H9 (cell line): ENCODE results near the gene CYP1B1. TPM values are rescaled to one million over a fixed set of nuclear protein-coding genes. Genes with fewer than 3 reads are reported as not detected.

Experiments used
- DNase-seq: peaks from one replicate; pipeline ENCODE4 v3.0.0-alpha.2; 2017
- H2AFZ ChIP-seq: one replicate; pipeline ENCODE4 v1.6.1; 2013; ENCODE audit warnings: mild to moderate bottlenecking, low read length, control low read depth, moderate library complexity
- H2AK5ac ChIP-seq: 2 replicates; pipeline ENCODE4 v1.6.1; 2013; ENCODE audit warnings: low read length, control low read depth, mixed read lengths; ENCODE audit not compliant: insufficient read length
- H2BK120ac ChIP-seq: one replicate; pipeline ENCODE4 v1.6.1; 2013; ENCODE audit warnings: low read depth, mild to moderate bottlenecking, low read length, control low read depth, inconsistent platforms; ENCODE audit not compliant: poor library complexity, severe bottlenecking
- H2BK12ac ChIP-seq: 2 replicates; pipeline ENCODE4 v1.6.1; 2013; ENCODE audit warnings: low read length, control low read depth, mixed read lengths, low read depth; ENCODE audit not compliant: insufficient read length
- H2BK15ac ChIP-seq: 2 replicates; pipeline ENCODE4 v1.6.1; 2013; ENCODE audit warnings: low read depth, low read length, control low read depth
- H2BK20ac ChIP-seq: one replicate; pipeline ENCODE4 v1.6.1; 2013; ENCODE audit warnings: low read depth, mild to moderate bottlenecking, low read length, control low read depth, inconsistent platforms; ENCODE audit not compliant: poor library complexity, severe bottlenecking
- H2BK5ac ChIP-seq: 2 replicates; pipeline ENCODE4 v1.6.1; 2013; ENCODE audit warnings: low read length, control low read depth, mixed read lengths; ENCODE audit not compliant: insufficient read length
- H3K14ac ChIP-seq: 2 replicates; pipeline ENCODE4 v1.6.1; 2013; ENCODE audit warnings: low read length, control low read depth; ENCODE audit not compliant: insufficient read depth
- H3K18ac ChIP-seq: 2 replicates; pipeline ENCODE4 v1.6.1; 2013; ENCODE audit warnings: low read depth, mild to moderate bottlenecking, mixed read lengths, low read length, control low read depth; ENCODE audit not compliant: insufficient read length
- H3K23ac ChIP-seq: 2 replicates; pipeline ENCODE4 v1.6.1; 2013; ENCODE audit warnings: low read length, control low read depth, mixed read lengths, low read depth; ENCODE audit not compliant: insufficient read length
- H3K23me2 ChIP-seq: 2 replicates; pipeline ENCODE4 v1.6.1; 2013; ENCODE audit warnings: low read depth, mild to moderate bottlenecking, mixed read lengths, low read length, control low read depth; ENCODE audit not compliant: insufficient read length, poor library complexity, severe bottlenecking
- H3K27ac ChIP-seq: 2 replicates; pipeline ENCODE4 v1.5.1; 2013; ENCODE audit warnings: low read length, control low read depth, mixed read lengths, low read depth; ENCODE audit not compliant: insufficient read length
- H3K27me3 ChIP-seq: 2 replicates; pipeline ENCODE4 v1.6.1; 2013; ENCODE audit warnings: low read length, control low read depth, inconsistent platforms; ENCODE audit not compliant: insufficient read depth
- H3K4ac ChIP-seq: 2 replicates; pipeline ENCODE4 v1.6.1; 2013; ENCODE audit warnings: low read depth, mild to moderate bottlenecking, control low read depth, inconsistent platforms, low read length, moderate library complexity
- H3K4me1 ChIP-seq: 2 replicates; pipeline ENCODE4 v1.6.1; 2013; ENCODE audit warnings: low read length, control low read depth, inconsistent platforms; ENCODE audit not compliant: insufficient read depth
- H3K4me2 ChIP-seq: 2 replicates; pipeline ENCODE4 v1.6.1; 2013; ENCODE audit warnings: low read length, control low read depth, mixed read lengths; ENCODE audit not compliant: insufficient read length, insufficient read depth
- H3K56ac ChIP-seq: 2 replicates; pipeline ENCODE4 v1.6.1; 2013; ENCODE audit warnings: low read depth, mild to moderate bottlenecking, mixed read lengths, low read length, control low read depth; ENCODE audit not compliant: insufficient read length
- H3K79me1 ChIP-seq: 2 replicates; pipeline ENCODE4 v1.6.1; 2013; ENCODE audit warnings: low read depth, mild to moderate bottlenecking, moderate library complexity, low read length, control low read depth, inconsistent platforms; ENCODE audit not compliant: insufficient read depth, poor library complexity, severe bottlenecking
- H3K79me2 ChIP-seq: 2 replicates; pipeline ENCODE4 v1.6.1; 2013; ENCODE audit warnings: low read length, control low read depth, inconsistent platforms; ENCODE audit not compliant: insufficient read depth
- H3K9ac ChIP-seq: 2 replicates; pipeline ENCODE4 v1.6.1; 2013; ENCODE audit warnings: low read length, control low read depth, mixed read lengths; ENCODE audit not compliant: insufficient read length; ENCODE audit errors: extremely low read depth
- H3K9me3 ChIP-seq: one replicate; pipeline ENCODE4 v1.6.1; 2013; ENCODE audit warnings: low read depth, low read length, inconsistent platforms; ENCODE audit not compliant: control insufficient read depth
- H3T11ph ChIP-seq: one replicate; pipeline ENCODE4 v1.6.1; 2013; ENCODE audit warnings: mild to moderate bottlenecking, low read length, control low read depth, inconsistent platforms
- H4K20me1 ChIP-seq: one replicate; pipeline ENCODE4 v1.6.1; 2013; ENCODE audit not compliant: control insufficient read depth, insufficient read length, insufficient read depth
- H4K5ac ChIP-seq: 2 replicates; pipeline ENCODE4 v1.6.1; 2013; ENCODE audit warnings: low read depth, mild to moderate bottlenecking, mixed read lengths, low read length, control low read depth; ENCODE audit not compliant: insufficient read length
- H4K8ac ChIP-seq: replicated peaks from 2 replicates; pipeline ENCODE4 v1.6.1; 2013; ENCODE audit warnings: low read length, control low read depth, mixed read lengths, low read depth; ENCODE audit not compliant: insufficient read length
- H4K91ac ChIP-seq: 2 replicates; pipeline ENCODE4 v1.6.1; 2013; ENCODE audit warnings: low read depth, mild to moderate bottlenecking, moderate library complexity, mixed read lengths, low read length, control low read depth; ENCODE audit not compliant: insufficient read length
- H3K27ac Mint-ChIP-seq, 3 experiments: 2 replicates in 2 of 3; 3 replicates in 1 of 3; pipeline ENCODE4 v1.8.0; 2020 to 2021; ENCODE audit warnings: mixed read lengths in 3 of 3, mild to moderate bottlenecking in 1 of 3, moderate library complexity in 1 of 3
- H3K27me3 Mint-ChIP-seq: 2 replicates; pipeline ENCODE4 v1.8.0; 2021; ENCODE audit warnings: low read depth, mild to moderate bottlenecking, moderate library complexity, mixed read lengths
- H3K36me3 Mint-ChIP-seq, 3 experiments: 2 replicates in 2 of 3; 3 replicates in 1 of 3; pipeline ENCODE4 v1.8.0; 2020 to 2021; ENCODE audit warnings: low read depth in 3 of 3, mixed read lengths in 3 of 3; ENCODE audit not compliant: insufficient read depth in 1 of 3
- H3K4me1 Mint-ChIP-seq, 2 experiments: 2 replicates each; pipeline ENCODE4 v1.8.0; 2020; ENCODE audit warnings: mixed read lengths in 2 of 2
- H3K4me3 Mint-ChIP-seq, 2 experiments: 2 replicates in 1 of 2; 3 replicates in 1 of 2; pipeline ENCODE4 v1.8.0; 2020 to 2021; ENCODE audit warnings: mild to moderate bottlenecking in 2 of 2, mixed read lengths in 2 of 2, moderate library complexity in 1 of 2
- H3K9me3 Mint-ChIP-seq, 2 experiments: 2 replicates in 1 of 2; 3 replicates in 1 of 2; pipeline ENCODE4 v1.8.0; 2020; ENCODE audit warnings: mild to moderate bottlenecking in 2 of 2, mixed read lengths in 2 of 2, moderate library complexity in 1 of 2
- WGBS: extraction: QIAGEN DNeasy Blood & Tissue Kit; methylation state at CpG from one replicate; pipeline ENCODE4 v1.1.7; 2013; ENCODE audit warnings: missing lambda C conversion rate, low lambda C conversion rate, mixed read lengths; ENCODE audit not compliant: insufficient read length; ENCODE audit errors: extremely low coverage; 5-methylcytosine and 5-hydroxymethylcytosine counted together
- total RNA-seq: library from RNA; stranded (reverse); gene quantifications from 2 replicates; pipeline ENCODE4 v1.2.1, GENCODE V29; 2021
- TF ChIP-seq, protein P1 (sequence below): fragments of 200-600 bp; sonication (generic); conservative IDR thresholded peaks from 3 replicates; pipeline ENCODE4 v1.8.0; 2021; ENCODE audit warnings: antibody characterized with exemption, mild to moderate bottlenecking

The CYP1B1 gene
- total RNA-seq, 1 experiment from 2014 or later, result 2.7 TPM

DNA sequence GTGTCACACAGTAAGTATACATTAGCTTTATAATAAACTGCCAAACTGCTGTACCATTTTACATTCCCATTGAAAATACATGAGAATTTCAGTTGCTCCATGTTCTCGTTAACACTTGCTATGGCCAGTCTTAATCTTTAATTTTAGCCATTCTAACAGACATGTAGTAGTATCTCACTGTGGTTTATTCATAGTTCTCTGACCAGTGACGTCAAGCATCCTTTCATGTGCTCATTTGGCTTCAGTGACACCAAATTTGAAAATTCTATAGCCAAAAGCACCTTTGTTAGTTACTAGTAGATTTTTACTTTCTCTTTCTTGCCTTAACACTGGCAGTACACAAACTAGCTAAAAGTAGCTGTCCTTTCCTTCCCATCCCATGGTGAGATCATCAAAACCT is 43.0 kb downstream of the CYP1B1 start:
- H2AFZ ChIP-seq, result no peak overlapping the region
- H3K27me3 Mint-ChIP-seq, result peaks cover 12% of the 10 kb centered on the region
- H3K36me3 Mint-ChIP-seq, result no peaks in the 10 kb centered on the region
- H4K20me1 ChIP-seq, result no peaks in the 10 kb centered on the region
- no peaks in the 10 kb centered on the region for H3K9me3 ChIP-seq
- no peak overlapping the region for H3K4ac ChIP-seq
- TF ChIP-seq, protein P1, sequence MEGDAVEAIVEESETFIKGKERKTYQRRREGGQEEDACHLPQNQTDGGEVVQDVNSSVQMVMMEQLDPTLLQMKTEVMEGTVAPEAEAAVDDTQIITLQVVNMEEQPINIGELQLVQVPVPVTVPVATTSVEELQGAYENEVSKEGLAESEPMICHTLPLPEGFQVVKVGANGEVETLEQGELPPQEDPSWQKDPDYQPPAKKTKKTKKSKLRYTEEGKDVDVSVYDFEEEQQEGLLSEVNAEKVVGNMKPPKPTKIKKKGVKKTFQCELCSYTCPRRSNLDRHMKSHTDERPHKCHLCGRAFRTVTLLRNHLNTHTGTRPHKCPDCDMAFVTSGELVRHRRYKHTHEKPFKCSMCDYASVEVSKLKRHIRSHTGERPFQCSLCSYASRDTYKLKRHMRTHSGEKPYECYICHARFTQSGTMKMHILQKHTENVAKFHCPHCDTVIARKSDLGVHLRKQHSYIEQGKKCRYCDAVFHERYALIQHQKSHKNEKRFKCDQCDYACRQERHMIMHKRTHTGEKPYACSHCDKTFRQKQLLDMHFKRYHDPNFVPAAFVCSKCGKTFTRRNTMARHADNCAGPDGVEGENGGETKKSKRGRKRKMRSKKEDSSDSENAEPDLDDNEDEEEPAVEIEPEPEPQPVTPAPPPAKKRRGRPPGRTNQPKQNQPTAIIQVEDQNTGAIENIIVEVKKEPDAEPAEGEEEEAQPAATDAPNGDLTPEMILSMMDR, result no peak
- H2BK12ac ChIP-seq, result no peak overlapping the region
- H3K27ac ChIP-seq, result no peak overlapping the region
- H3K14ac ChIP-seq, result no peak overlapping the region
- H2BK20ac ChIP-seq, result no peak overlapping the region
- H3K79me1 ChIP-seq, result no peaks in the 10 kb centered on the region
- no peak overlapping the region for H3K9ac ChIP-seq
- no peak overlapping the region for H3K4me3 Mint-ChIP-seq
- no peak overlapping the region for H4K91ac ChIP-seq
- H4K5ac ChIP-seq, result no peak overlapping the region
- no peak for DNase-seq
- no peaks in the 10 kb centered on the region for H3K23me2 ChIP-seq
- H2BK5ac ChIP-seq, result no peak overlapping the region
- H3K4me1 ChIP-seq, result 0 out of 2 replicates have a peak, but pooled peaks cover 3% of the 10 kb centered on the region
- no peak overlapping the region for H3K56ac ChIP-seq
- H3K23ac ChIP-seq, result no peak overlapping the region
- H2BK120ac ChIP-seq, result no peak overlapping the region
- no peaks in the 10 kb centered on the region for H3K27me3 ChIP-seq
- peaks cover 1 to 8% of the 10 kb centered on the region in 2 experiments; a peak in 2 of 4 replicates for H3K4me1 Mint-ChIP-seq
- H3K27ac Mint-ChIP-seq, result no peak overlapping the region
- no peak overlapping the region for H2AK5ac ChIP-seq
- no peak overlapping the region for H3T11ph ChIP-seq
- H4K8ac ChIP-seq, result no peak overlapping the region
- WGBS, result no CpG with 5 or more reads among the region's 2 CpGs
- no peaks in the 10 kb centered on the region for H3K79me2 ChIP-seq
- H3K4me2 ChIP-seq, result no peak overlapping the region
- no peaks in the 10 kb centered on the region for H3K9me3 Mint-ChIP-seq
- no peak overlapping the region for H2BK15ac ChIP-seq
- H3K18ac ChIP-seq, result no peak overlapping the region
